NCI-H2081 (cell line): ENCODE measurements around the gene RTRAF.

Source experiments
- DNase-seq, 2 experiments: peaks; one replicate each; lab custom pipeline; 2025; lab: John Stamatoyannopoulos, UW

RTRAF gene

DNA sequence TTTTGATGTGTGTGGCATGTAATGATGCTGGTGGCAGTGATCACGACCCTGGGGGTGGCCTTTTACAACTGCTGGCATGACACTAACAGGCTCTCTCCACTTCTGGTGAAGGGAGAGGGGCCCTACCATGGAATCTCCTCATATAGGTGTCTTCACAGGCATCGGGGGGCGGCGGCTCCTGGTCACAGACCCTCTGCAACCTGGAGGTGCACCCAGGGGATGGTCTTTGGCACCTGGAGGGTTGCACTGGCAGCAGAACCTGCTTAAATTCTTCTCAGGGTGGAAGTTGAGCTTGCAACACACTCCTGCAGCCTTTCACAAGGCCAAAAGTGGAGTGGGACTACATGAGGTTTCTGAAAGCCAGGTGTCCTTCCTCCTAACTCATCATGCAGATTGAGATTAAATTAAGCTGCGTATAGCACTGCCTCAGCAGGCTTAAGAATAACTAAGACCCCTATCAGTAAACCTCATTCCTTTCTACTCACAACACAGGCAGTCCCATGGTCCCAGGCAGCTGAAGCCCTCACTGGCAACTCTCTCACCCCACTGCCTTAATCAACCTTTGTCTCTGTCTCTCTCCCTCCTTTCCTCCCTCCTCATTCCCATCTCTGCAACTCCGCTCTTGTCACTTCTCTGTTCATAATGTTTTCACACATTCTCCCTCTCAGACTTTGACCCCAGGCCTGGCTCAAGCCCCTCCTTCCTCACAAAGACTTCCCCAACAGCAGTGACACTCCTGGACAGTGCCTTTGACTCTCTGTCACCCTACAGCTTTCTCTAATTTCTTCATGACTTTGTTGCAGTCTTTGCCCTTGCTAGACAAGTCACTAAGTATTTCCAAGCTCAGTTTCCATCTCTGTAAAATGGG is 60.6 kb downstream of the RTRAF start:
- no peak for DNase-seq

DNA sequence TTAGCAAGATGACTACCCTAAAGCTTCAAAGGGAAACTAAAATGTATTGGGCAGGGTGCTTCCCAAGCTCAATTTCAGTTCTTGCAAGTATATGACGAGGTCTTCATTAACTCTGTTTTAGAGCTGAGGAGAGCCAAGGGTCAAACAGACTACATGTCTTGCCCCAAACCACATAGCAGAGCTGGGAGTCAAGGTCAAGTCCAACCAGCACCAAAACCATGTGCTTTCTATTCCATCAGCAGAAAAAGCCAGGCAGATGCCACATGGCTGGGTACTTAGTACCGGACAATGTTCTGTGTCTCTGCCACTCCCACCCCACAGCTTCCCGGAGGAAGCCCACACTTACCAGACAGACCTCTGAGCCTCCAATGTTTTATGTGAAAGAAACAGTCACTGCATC is 61.9 kb downstream of the RTRAF start:
- no peak for DNase-seq

DNA sequence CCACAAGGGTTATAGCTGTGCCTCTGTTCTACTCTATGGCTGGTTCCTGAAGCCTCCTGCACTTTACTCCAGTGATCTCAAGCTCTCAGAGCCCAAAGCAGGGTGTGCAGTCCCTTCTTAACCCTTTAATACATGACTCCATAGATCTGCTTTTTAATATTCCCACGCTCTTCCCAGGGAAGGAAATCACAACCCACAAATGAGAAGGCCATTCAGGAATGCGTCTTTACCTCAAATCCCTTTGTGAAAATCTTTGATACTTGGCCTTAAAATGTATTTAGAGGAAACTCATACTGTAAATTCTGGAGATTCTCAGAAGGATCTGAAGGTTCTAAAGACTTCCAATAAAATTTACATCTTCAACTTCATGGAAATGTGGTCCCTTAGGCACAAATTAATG is 62.5 kb downstream of the RTRAF start:
- no peak for DNase-seq

DNA sequence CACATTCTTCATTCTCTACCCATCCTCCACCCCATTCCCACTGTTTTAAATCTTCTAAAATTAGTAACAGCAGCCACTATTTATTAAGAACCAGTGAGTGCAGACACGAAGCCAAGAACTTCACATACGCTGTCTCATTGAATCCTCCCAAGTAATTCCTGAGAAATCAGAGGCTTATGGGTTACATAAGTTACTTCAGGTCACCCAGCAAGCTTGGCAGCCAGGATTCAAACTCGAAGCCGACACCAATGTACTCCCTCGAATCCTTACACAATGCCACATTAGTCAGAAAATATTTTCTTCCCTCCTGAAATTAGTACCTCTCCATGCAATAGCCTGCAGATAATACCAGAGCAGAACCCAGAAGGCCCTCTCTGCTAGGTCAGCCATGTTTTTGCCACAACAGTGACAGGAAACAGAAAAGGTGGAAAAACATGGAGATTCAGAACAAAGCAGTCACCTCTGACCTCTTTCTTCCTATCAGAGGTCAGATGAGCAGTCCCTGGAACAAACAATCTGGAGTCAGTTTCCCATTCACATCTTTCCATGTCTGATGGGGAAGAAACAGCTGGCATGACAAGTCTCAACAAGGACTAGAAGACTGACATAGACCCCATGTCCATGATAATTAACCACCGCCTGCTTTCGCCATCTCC is 63.1 kb downstream of the RTRAF start:
- no peak for DNase-seq

DNA sequence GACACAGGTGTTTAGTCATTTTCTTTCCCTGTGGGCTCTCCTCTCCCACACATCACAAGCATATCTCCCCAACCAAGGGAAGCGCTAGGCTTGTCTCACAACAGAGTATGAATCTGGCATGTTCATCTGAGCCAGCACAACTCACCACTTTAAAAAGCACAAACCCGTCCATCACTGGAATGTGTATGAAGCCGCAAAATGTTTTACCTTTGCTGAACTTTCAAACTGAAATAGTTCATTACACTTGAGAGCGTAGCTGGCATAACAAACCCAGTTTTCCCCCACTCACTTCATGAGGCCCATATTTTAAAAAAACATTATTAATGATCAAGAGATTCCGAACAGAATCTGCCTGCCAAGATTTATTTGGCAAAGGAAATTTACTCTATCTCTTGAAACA is 63.7 kb downstream of the RTRAF start:
- DNase-seq = no peak

DNA sequence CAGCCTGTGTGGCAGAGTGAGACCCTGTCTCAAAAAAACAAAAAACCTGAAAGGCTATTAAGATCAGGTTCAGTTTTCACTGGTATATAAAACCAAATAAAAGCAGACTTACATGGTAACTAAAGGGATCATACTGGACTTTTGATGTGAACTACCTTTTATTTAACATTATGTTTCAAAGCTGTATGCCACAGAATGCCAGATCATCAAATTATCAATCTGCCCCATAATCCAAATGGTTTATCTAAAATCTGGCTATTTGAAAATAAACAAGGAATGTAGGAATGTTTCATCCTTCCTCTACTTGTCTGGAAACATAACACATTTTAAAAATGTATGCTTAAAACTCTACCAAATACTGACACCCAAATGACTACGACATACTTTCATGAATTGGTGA is 65.3 kb downstream of the RTRAF start:
- no peak for DNase-seq

DNA sequence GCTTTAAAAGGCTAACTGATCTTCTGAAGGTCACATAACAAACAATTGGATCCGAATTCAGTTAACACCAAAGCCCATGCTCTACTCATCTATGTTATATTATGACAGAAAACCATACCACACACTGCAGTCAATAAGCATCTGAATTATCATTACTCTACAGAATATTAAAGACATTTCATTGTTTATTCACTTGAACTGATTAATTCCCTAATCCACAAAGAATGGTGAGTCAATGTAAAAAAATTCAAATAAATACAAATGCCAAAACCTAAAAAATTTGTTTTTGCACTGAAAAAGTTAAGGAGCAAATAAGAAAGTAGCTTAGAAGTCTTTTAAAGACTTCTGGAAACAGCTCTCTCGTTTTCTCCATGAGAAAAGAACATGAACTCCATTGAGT is 65.8 kb downstream of the RTRAF start:
- no peak for DNase-seq

DNA sequence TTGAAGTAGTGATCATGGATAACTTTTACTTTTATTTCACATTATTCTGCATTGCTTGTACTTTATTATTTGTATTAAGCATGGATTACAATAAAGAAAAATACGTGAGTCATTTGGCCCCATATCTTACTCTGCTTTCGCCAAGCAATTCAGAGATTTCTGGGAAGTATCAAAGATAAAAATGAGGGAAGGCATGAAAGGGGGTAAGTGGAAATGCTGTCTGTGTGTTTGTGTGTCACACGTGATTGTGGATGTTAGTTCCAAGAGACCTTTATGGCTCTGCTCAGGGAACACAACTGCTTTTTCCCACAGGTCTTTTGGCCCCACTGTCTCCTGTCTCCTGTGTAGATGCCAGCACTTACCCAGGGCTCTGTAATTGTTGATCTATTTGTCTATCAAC is 69.0 kb downstream of the RTRAF start:
- DNase-seq = no peak

DNA sequence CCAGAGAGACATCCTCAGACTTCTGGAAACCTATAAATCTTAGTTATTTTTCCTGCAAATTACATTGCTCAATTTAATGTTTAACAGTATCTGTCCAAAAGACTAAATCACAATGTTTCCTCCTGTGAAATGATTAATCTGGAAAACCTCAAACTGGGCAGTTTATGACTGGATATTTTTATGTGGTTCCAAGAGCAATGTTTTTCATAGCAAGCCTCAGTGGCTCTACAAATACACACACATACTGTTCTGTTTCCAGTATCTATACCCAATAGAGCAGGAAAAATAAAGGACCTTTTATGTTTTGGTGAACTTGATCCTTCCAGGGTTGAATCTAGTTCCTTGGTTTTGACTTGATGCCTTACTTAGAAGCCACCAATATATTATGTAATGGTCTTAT is 70.3 kb downstream of the RTRAF start:
- DNase-seq = no peak

DNA sequence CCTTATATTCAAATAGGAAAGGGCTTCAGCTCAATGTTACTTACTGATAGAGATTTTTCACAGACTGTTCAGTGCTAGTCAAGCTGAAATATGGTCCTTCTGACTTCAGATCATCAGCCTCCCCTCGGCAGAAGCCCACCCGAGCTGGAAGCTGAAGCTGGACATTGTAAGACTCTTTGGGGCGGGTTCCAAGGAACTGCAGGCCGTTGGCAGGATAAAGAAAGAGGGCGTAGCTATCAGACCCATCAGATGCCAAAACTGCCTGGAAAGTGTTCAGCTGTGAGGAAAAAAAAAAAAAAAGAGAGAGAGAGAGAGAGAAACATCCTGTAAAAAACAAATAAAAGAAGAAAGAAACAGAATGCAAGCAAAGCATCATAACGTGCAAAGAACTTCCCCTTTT is 70.7 kb downstream of the RTRAF start:
- DNase-seq = no peak
